ENCODE results near the gene FAM151B. TPM values are rescaled to one million over a fixed set of nuclear protein-coding genes. Genes with fewer than 3 reads are reported as not detected.

FAM151B gene
- total and polyA plus RNA-seq, 4 donors: 1.1 to 6.5 (median 1.9) TPM

DNA sequence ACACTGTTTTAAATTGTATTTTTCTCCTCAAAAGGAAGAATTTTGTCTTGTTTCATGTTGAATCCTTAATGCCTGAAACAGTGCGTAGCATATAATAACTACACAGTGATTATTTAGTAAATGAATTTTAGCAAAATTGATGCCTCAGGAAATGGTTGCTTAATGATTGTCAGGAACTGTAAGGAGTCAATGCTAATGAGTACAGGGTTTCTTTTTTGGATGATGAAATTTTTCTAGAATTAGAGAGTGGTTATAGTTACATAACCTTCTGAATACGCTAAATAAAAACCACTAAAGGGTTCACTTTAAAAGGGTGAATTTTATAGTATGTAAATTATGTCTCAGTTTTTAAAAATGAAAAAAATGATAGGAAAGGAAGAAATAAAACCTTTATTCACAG lies 14.9 kb downstream of the FAM151B start:
- no peak for DNase-seq
- Histone ChIP-seq H3K9me3 (ENCODE audit: control insufficient read depth in 4 of 4, insufficient read depth in 3 of 4, low read length in 3 of 4) (peaks cover 0 to 6% (median 0%) of the 10 kb centered on the region in 4 donors), H3K27ac (ENCODE audit: low read depth in 1 of 2, low read length in 1 of 2) (no peak overlapping the region), H3K4me3 (no peak overlapping the region), H3K36me3 (ENCODE audit: control insufficient read depth in 4 of 4, insufficient read depth in 4 of 4, low read length in 4 of 4) (peaks cover 0 to 2% (median 0%) of the 10 kb centered on the region in 4 donors), H3K27me3 (ENCODE audit: control insufficient read depth in 3 of 3, insufficient read depth in 3 of 3, low read length in 2 of 3) (no peaks in the 10 kb centered on the region), H3K4me1 (ENCODE audit: control insufficient read depth in 5 of 5, insufficient read depth in 5 of 5, low read length in 5 of 5) (no peaks in the 10 kb centered on the region), H3K9ac (ENCODE audit: insufficient read depth in 1 of 2, low read length in 2 of 2) (no peak overlapping the region)
- WGBS, 2 donors: 46 to 74% methylated on average over 2 of the region's 2 CpGs
- TF ChIP-seq, protein P1, sequence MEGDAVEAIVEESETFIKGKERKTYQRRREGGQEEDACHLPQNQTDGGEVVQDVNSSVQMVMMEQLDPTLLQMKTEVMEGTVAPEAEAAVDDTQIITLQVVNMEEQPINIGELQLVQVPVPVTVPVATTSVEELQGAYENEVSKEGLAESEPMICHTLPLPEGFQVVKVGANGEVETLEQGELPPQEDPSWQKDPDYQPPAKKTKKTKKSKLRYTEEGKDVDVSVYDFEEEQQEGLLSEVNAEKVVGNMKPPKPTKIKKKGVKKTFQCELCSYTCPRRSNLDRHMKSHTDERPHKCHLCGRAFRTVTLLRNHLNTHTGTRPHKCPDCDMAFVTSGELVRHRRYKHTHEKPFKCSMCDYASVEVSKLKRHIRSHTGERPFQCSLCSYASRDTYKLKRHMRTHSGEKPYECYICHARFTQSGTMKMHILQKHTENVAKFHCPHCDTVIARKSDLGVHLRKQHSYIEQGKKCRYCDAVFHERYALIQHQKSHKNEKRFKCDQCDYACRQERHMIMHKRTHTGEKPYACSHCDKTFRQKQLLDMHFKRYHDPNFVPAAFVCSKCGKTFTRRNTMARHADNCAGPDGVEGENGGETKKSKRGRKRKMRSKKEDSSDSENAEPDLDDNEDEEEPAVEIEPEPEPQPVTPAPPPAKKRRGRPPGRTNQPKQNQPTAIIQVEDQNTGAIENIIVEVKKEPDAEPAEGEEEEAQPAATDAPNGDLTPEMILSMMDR (IDR thresholded peaks at IDR 0.05; ENCODE audit: control extremely low read depth, extremely low read depth): no peak
- ATAC-seq (ENCODE audit: insufficient read depth, low FRiP score): no peak

DNA sequence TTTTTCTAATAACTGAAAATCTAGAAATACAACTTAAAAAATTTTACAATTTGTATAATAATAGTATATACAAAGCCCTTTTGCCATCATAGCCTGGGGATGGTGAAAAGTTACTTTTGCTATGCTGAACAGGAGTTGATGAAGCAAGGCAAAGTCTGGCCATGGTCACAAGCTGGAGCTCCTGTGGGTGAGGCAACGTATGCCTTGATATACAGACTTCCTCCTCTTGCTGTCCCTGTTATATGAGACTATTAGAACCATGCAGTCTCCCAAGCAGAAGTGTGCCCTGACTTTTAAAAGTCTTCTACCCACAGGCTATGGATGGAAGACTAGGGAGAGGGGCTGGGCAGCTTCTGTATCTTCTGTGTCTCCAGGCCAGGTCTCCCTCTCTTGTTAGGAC lies 15.7 kb downstream of the FAM151B start:
- WGBS, 2 donors: 25 to 54% methylated on average over 1 of the region's 1 CpG
- DNase-seq (no peak), ATAC-seq (ENCODE audit: insufficient read depth, low FRiP score) (no peak)
- Histone ChIP-seq H3K36me3 (ENCODE audit: control insufficient read depth in 4 of 4, insufficient read depth in 4 of 4, low read length in 4 of 4) (peaks cover 0 to 2% (median 0%) of the 10 kb centered on the region in 4 donors), H3K4me3 (no peak overlapping the region), H3K9ac (ENCODE audit: insufficient read depth in 1 of 2, low read length in 2 of 2) (no peak overlapping the region), H3K4me1 (ENCODE audit: control insufficient read depth in 5 of 5, insufficient read depth in 5 of 5, low read length in 5 of 5) (no peaks in the 10 kb centered on the region), H3K27ac (ENCODE audit: low read depth in 1 of 2, low read length in 1 of 2) (no peak overlapping the region), H3K27me3 (ENCODE audit: control insufficient read depth in 3 of 3, insufficient read depth in 3 of 3, low read length in 2 of 3) (no peaks in the 10 kb centered on the region), H3K9me3 (ENCODE audit: control insufficient read depth in 4 of 4, insufficient read depth in 3 of 4, low read length in 3 of 4) (peaks cover 0 to 6% (median 0%) of the 10 kb centered on the region in 4 donors)
- TF ChIP-seq, protein P1 (IDR thresholded peaks at IDR 0.05; ENCODE audit: control extremely low read depth, extremely low read depth): no peak

DNA sequence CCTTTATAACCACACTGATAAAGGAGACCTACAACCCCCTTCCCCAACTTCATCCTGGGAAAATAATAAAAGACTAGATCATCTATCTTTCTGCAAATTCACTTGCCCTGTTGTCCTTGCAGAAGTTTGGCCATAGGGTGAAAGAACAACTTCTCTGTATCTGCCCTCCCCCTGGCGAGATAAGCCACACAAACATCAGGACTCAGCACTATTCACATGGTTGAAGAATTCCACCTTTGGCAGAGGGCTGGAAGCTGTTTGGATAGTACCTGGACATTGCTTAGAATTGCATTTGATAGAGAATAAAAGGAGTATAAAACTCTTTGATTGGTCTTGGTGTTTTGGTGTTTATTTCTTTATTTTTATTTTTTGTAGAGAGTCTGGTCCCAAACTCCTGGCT lies 16.9 kb downstream of the FAM151B start:
- Histone ChIP-seq H3K27ac (ENCODE audit: low read depth in 1 of 2, low read length in 1 of 2) (no peak overlapping the region), H3K9ac (ENCODE audit: insufficient read depth in 1 of 2, low read length in 2 of 2) (no peak overlapping the region), H3K36me3 (ENCODE audit: control insufficient read depth in 4 of 4, insufficient read depth in 4 of 4, low read length in 4 of 4) (peaks cover 0 to 2% (median 0%) of the 10 kb centered on the region in 4 donors), H3K4me3 (no peak overlapping the region), H3K9me3 (ENCODE audit: control insufficient read depth in 4 of 4, insufficient read depth in 3 of 4, low read length in 3 of 4) (peaks cover 0 to 4% (median 0%) of the 10 kb centered on the region in 4 donors), H3K27me3 (ENCODE audit: control insufficient read depth in 3 of 3, insufficient read depth in 3 of 3, low read length in 2 of 3) (no peaks in the 10 kb centered on the region), H3K4me1 (ENCODE audit: control insufficient read depth in 5 of 5, insufficient read depth in 5 of 5, low read length in 5 of 5) (peaks cover 0 to 1% (median 0%) of the 10 kb centered on the region in 5 donors)
- ATAC-seq (ENCODE audit: insufficient read depth, low FRiP score) (no peak), DNase-seq (no peak)
- WGBS, 2 donors: 80 to 89% methylated on average over 1 of the region's 1 CpG
- TF ChIP-seq, protein P1 (IDR thresholded peaks at IDR 0.05; ENCODE audit: control extremely low read depth, extremely low read depth): no peak

DNA sequence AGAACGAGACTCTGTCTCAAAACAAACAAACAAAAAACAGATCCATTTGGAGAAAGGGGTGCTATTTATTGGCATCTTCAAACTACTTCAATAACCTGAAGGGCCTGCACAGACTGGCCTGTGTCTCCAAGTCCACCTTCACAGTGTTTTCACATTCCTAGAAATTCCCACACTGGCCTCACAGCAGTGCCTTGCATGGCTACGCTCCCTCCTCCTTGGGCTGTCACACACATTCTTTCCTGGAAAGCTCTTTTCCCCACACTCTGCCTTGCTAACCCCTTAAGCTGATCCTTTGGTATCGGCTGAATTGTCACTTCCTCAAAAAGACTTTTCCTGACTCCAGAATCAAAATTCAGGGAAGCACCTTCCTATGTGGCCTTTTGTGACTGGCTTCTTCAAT lies 19.8 kb downstream of the FAM151B start:
- H3K9ac ChIP-seq (ENCODE audit: insufficient read depth in 1 of 2, low read length in 2 of 2): no peak overlapping the region
- DNase-seq (no peak), ATAC-seq (ENCODE audit: insufficient read depth, low FRiP score) (no peak)
- H3K36me3 ChIP-seq (ENCODE audit: control insufficient read depth in 4 of 4, insufficient read depth in 4 of 4, low read length in 4 of 4): peaks cover 0 to 2% (median 0%) of the 10 kb centered on the region in 4 donors
- no peak overlapping the region for H3K4me3 ChIP-seq
- TF ChIP-seq, protein P1 (IDR thresholded peaks at IDR 0.05; ENCODE audit: control extremely low read depth, extremely low read depth): no peak
- no peak overlapping the region for H3K27ac ChIP-seq (ENCODE audit: low read depth in 1 of 2, low read length in 1 of 2)
- peaks cover 0 to 1% (median 0%) of the 10 kb centered on the region in 5 donors for H3K4me1 ChIP-seq (ENCODE audit: control insufficient read depth in 5 of 5, insufficient read depth in 5 of 5, low read length in 5 of 5)
- WGBS, 2 donors: 80 to 89% methylated on average over 3 of the region's 3 CpGs
- no peaks in the 10 kb centered on the region for H3K27me3 ChIP-seq (ENCODE audit: control insufficient read depth in 3 of 3, insufficient read depth in 3 of 3, low read length in 2 of 3)
- no peaks in the 10 kb centered on the region for H3K9me3 ChIP-seq (ENCODE audit: control insufficient read depth in 4 of 4, insufficient read depth in 3 of 4, low read length in 3 of 4)

All from lung (tissue), 12 donors.